ENCODE measurements around the gene SLC44A1.

- no peak for TF ChIP-seq CTCF (IDR thresholded peaks at IDR 0.05)
- TF ChIP-seq EP300 (IDR thresholded peaks at IDR 0.05): no peak
- TF ChIP-seq POLR2A (IDR thresholded peaks at IDR 0.05): no peak
- no peak for TF ChIP-seq POLR2AphosphoS5 (IDR thresholded peaks at IDR 0.05)
Measured at GRCh38 chr9:105333811-105334210, 89.4 kb downstream of the SLC44A1 start.

Data from upper lobe of left lung (tissue), 4 donors.